ENCODE results near the gene ABR. TPM values are rescaled to one million over a fixed set of nuclear protein-coding genes. Genes with fewer than 3 reads are reported as not detected.

The ABR gene
- total and polyA plus RNA-seq, 2 of the 13 experiments (the other 11 are each of a cell fraction or from before 2014, with no cell fraction given), result 12.4 to 40.4 TPM

GRCh38 chr17:980406-981291, 199.1 kb downstream of the ABR start (continued):
- no peak; the same call in 1 of the 2 replicates for TF ChIP-seq ZBTB33 (CRISPR knock-in tag; IDR thresholded peaks at IDR 0.05)
- TF ChIP-seq ZNF225 (CRISPR knock-in tag; IDR thresholded peaks at IDR 0.05), result no peak
- no peak for TF ChIP-seq LCORL (IDR thresholded peaks at IDR 0.05)
- peak; percentile 39; the same call in 1 of the 2 replicates for TF ChIP-seq LCORL (CRISPR knock-in tag; IDR thresholded peaks at IDR 0.05)
- TF ChIP-seq NAIF1 (CRISPR knock-in tag; IDR thresholded peaks at IDR 0.05; ENCODE audit: borderline replicate concordance), result 0 out of 2 replicates have a peak, but pooled peaks have one; percentile 41
- TF ChIP-seq ZNF34 (CRISPR knock-in tag; IDR thresholded peaks at IDR 0.05; ENCODE audit: borderline replicate concordance), result no peak
- TF ChIP-seq ZFP37 (CRISPR knock-in tag; IDR thresholded peaks at IDR 0.05; ENCODE audit: borderline replicate concordance), result no peak
- TF ChIP-seq WIZ (CRISPR knock-in tag; IDR thresholded peaks at IDR 0.05), result no peak
- no peak; the same call in 1 of the 2 replicates for TF ChIP-seq NCOR1 (IDR thresholded peaks at IDR 0.05; ENCODE audit: borderline replicate concordance, low read length)
- no peak for TF ChIP-seq SNAPC5 (CRISPR knock-in tag; IDR thresholded peaks at IDR 0.05; ENCODE audit: borderline replicate concordance)
- no peak for TF ChIP-seq ISX (CRISPR knock-in tag; conservative IDR thresholded peaks at IDR 0.05)
- no peak for TF ChIP-seq TMF1 (CRISPR knock-in tag; IDR thresholded peaks at IDR 0.05; ENCODE audit: low read depth)
- no peak for TF ChIP-seq ATF7 (IDR thresholded peaks at IDR 0.05)
- TF ChIP-seq ATF7 (CRISPR knock-in tag; IDR thresholded peaks at IDR 0.05), result no peak
- no peak for TF ChIP-seq REPIN1 (CRISPR knock-in tag; IDR thresholded peaks at IDR 0.05; ENCODE audit: borderline replicate concordance, low read depth)
- TF ChIP-seq ZNF20 (CRISPR knock-in tag; IDR thresholded peaks at IDR 0.05), result no peak
- no peak for TF ChIP-seq LRRFIP1 (CRISPR knock-in tag; conservative IDR thresholded peaks at IDR 0.05)
- no peak for TF ChIP-seq KMT2A (CRISPR knock-in tag; IDR thresholded peaks at IDR 0.05)
- no peak for TF ChIP-seq JUND (CRISPR knock-in tag; IDR thresholded peaks at IDR 0.05)
- no peak for TF ChIP-seq FLYWCH1 (CRISPR knock-in tag; IDR thresholded peaks at IDR 0.05)
